Activated naive CD8-positive, alpha-beta T cell treated with anti-CD3 and anti-CD28 coated beads, Interleukin-2, amount 50 U/mL, for 24 hours (primary cell): Measurements from ENCODE around the gene TACR1.

Experiments used
- ATAC-seq: fragments of 150-1000 bp; cut with Tn5 transposase; one replicate; pipeline ENCODE4 v1.10.0; 2021
- DNase-seq: peaks from one replicate; pipeline ENCODE4 v3.0.0; 2021
- H3K27ac Mint-ChIP-seq: one replicate; pipeline ENCODE4 v1.8.0; 2021; ENCODE audit warnings: mild to moderate bottlenecking, mixed read lengths
- H3K27me3 Mint-ChIP-seq: one replicate; pipeline ENCODE4 v1.8.0; 2021; ENCODE audit warnings: mixed read lengths
- H3K36me3 Mint-ChIP-seq: one replicate; pipeline ENCODE4 v1.8.0; 2021; ENCODE audit warnings: low read depth, mixed read lengths
- H3K4me1 Mint-ChIP-seq: one replicate; pipeline ENCODE4 v1.8.0; 2021; ENCODE audit warnings: mixed read lengths
- H3K4me3 Mint-ChIP-seq: one replicate; pipeline ENCODE4 v1.8.0; 2021; ENCODE audit warnings: mild to moderate bottlenecking, moderate library complexity, mixed read lengths
- H3K9me3 Mint-ChIP-seq: one replicate; pipeline ENCODE4 v1.8.0; 2021; ENCODE audit warnings: mixed read lengths

The TACR1 gene

GRCh38 chr2:75023666-75024455 lies 175.5 kb downstream of the TACR1 start:
- no peak for DNase-seq
- Mint-ChIP-seq H3K4me1 (no peaks in the 10 kb centered on the region), H3K4me3 (no peak overlapping the region), H3K27ac (no peak overlapping the region), H3K9me3 (no peaks in the 10 kb centered on the region), H3K36me3 (no peaks in the 10 kb centered on the region), H3K27me3 (no peaks in the 10 kb centered on the region)
- ATAC-seq: no peak

GRCh38 chr2:75022516-75022915 lies 176.8 kb downstream of the TACR1 start:
- no peak overlapping the region for H3K4me3 Mint-ChIP-seq
- H3K27me3 Mint-ChIP-seq: no peaks in the 10 kb centered on the region
- no peaks in the 10 kb centered on the region for H3K9me3 Mint-ChIP-seq
- no peaks in the 10 kb centered on the region for H3K36me3 Mint-ChIP-seq
- no peaks in the 10 kb centered on the region for H3K4me1 Mint-ChIP-seq
- no peak overlapping the region for H3K27ac Mint-ChIP-seq
- DNase-seq (no peak), ATAC-seq (no peak)

- Mint-ChIP-seq H3K27me3 (no peaks in the 10 kb centered on the region), H3K36me3 (no peaks in the 10 kb centered on the region), H3K9me3 (no peaks in the 10 kb centered on the region), H3K4me3 (no peak overlapping the region), H3K4me1 (no peaks in the 10 kb centered on the region), H3K27ac (no peak overlapping the region)
- DNase-seq (no peak), ATAC-seq (no peak)
Observed at GRCh38 chr2:75021672-75022071, 177.6 kb downstream of the TACR1 start.

GRCh38 chr2:75020476-75020875 lies 178.8 kb downstream of the TACR1 start:
- Mint-ChIP-seq H3K4me3 (no peak overlapping the region), H3K27me3 (no peaks in the 10 kb centered on the region), H3K27ac (no peak overlapping the region), H3K9me3 (no peaks in the 10 kb centered on the region), H3K4me1 (no peaks in the 10 kb centered on the region), H3K36me3 (no peaks in the 10 kb centered on the region)
- no peak for DNase-seq
- no peak for ATAC-seq

- Mint-ChIP-seq H3K9me3 (peaks cover under 1% of the 10 kb centered on the region), H3K27me3 (no peaks in the 10 kb centered on the region), H3K4me1 (no peaks in the 10 kb centered on the region), H3K27ac (no peak overlapping the region), H3K36me3 (no peaks in the 10 kb centered on the region), H3K4me3 (no peak overlapping the region)
- DNase-seq: no peak
- no peak for ATAC-seq
Observed at GRCh38 chr2:75019790-75020189, 179.5 kb downstream of the TACR1 start.

- ATAC-seq: no peak
- Mint-ChIP-seq H3K27ac (no peak overlapping the region), H3K4me1 (no peaks in the 10 kb centered on the region), H3K27me3 (no peaks in the 10 kb centered on the region), H3K9me3 (peaks cover 7% of the 10 kb centered on the region), H3K36me3 (no peaks in the 10 kb centered on the region), H3K4me3 (no peak overlapping the region)
- DNase-seq: no peak
Observed at GRCh38 chr2:75018162-75018561, 181.2 kb downstream of the TACR1 start.

- no peaks in the 10 kb centered on the region for H3K4me1 Mint-ChIP-seq
- H3K27me3 Mint-ChIP-seq: no peaks in the 10 kb centered on the region
- no peak overlapping the region for H3K4me3 Mint-ChIP-seq
- DNase-seq: no peak
- peaks cover 8% of the 10 kb centered on the region for H3K36me3 Mint-ChIP-seq
- peaks cover 7% of the 10 kb centered on the region for H3K9me3 Mint-ChIP-seq
- no peak for ATAC-seq
- no peak overlapping the region for H3K27ac Mint-ChIP-seq
Observed at GRCh38 chr2:75012080-75012479, 187.2 kb downstream of the TACR1 start.

GRCh38 chr2:75010571-75010970 lies 188.7 kb downstream of the TACR1 start:
- no peaks in the 10 kb centered on the region for H3K4me1 Mint-ChIP-seq
- peaks cover 7% of the 10 kb centered on the region for H3K9me3 Mint-ChIP-seq
- H3K36me3 Mint-ChIP-seq: peaks cover 8% of the 10 kb centered on the region
- no peak overlapping the region for H3K4me3 Mint-ChIP-seq
- H3K27me3 Mint-ChIP-seq: no peaks in the 10 kb centered on the region
- ATAC-seq: no peak
- no peak for DNase-seq
- H3K27ac Mint-ChIP-seq: no peak overlapping the region

GRCh38 chr2:75007819-75008218 lies 191.5 kb downstream of the TACR1 start:
- DNase-seq (no peak), ATAC-seq (no peak)
- Mint-ChIP-seq H3K36me3 (peaks cover 8% of the 10 kb centered on the region), H3K4me1 (no peaks in the 10 kb centered on the region), H3K27ac (no peak overlapping the region), H3K9me3 (no peaks in the 10 kb centered on the region), H3K4me3 (no peak overlapping the region), H3K27me3 (no peaks in the 10 kb centered on the region)

- H3K4me3 Mint-ChIP-seq: no peak overlapping the region
- no peaks in the 10 kb centered on the region for H3K4me1 Mint-ChIP-seq
- no peak for ATAC-seq
- DNase-seq: no peak
- no peaks in the 10 kb centered on the region for H3K27me3 Mint-ChIP-seq
- H3K9me3 Mint-ChIP-seq: no peaks in the 10 kb centered on the region
- H3K27ac Mint-ChIP-seq: peak overlapping the region; percentile 5
- H3K36me3 Mint-ChIP-seq: peaks cover 8% of the 10 kb centered on the region
Observed at GRCh38 chr2:75007061-75007460, 192.3 kb downstream of the TACR1 start.

GRCh38 chr2:75006041-75006440 lies 193.3 kb downstream of the TACR1 start:
- no peaks in the 10 kb centered on the region for H3K4me1 Mint-ChIP-seq
- H3K36me3 Mint-ChIP-seq: peaks cover 8% of the 10 kb centered on the region
- H3K27ac Mint-ChIP-seq: no peak overlapping the region
- H3K4me3 Mint-ChIP-seq: no peak overlapping the region
- no peaks in the 10 kb centered on the region for H3K27me3 Mint-ChIP-seq
- no peaks in the 10 kb centered on the region for H3K9me3 Mint-ChIP-seq
- ATAC-seq: no peak
- DNase-seq: no peak

GRCh38 chr2:75003773-75004172 lies 195.5 kb downstream of the TACR1 start:
- no peak for ATAC-seq
- H3K27me3 Mint-ChIP-seq: no peaks in the 10 kb centered on the region

GRCh38 chr2:75003276-75003675 lies 196.0 kb downstream of the TACR1 start:
- H3K4me3 Mint-ChIP-seq: no peak overlapping the region
- H3K9me3 Mint-ChIP-seq: no peaks in the 10 kb centered on the region
- peaks cover 12% of the 10 kb centered on the region for H3K36me3 Mint-ChIP-seq
- no peak overlapping the region for H3K27ac Mint-ChIP-seq
- DNase-seq (no peak), ATAC-seq (no peak)
- H3K27me3 Mint-ChIP-seq: no peaks in the 10 kb centered on the region
- no peaks in the 10 kb centered on the region for H3K4me1 Mint-ChIP-seq

More at GRCh38 chr2:75003773-75004172, 195.5 kb downstream of the TACR1 start:
- Mint-ChIP-seq H3K4me1 (no peaks in the 10 kb centered on the region), H3K9me3 (no peaks in the 10 kb centered on the region), H3K36me3 (peaks cover 8% of the 10 kb centered on the region), H3K27ac (no peak overlapping the region), H3K4me3 (no peak overlapping the region)
- DNase-seq: no peak

- Mint-ChIP-seq H3K4me1 (no peaks in the 10 kb centered on the region), H3K27ac (no peak overlapping the region), H3K36me3 (peaks cover 8% of the 10 kb centered on the region), H3K9me3 (peaks cover 4% of the 10 kb centered on the region), H3K4me3 (no peak overlapping the region), H3K27me3 (no peaks in the 10 kb centered on the region)
- ATAC-seq (no peak), DNase-seq (no peak)
Observed at GRCh38 chr2:75002007-75002406, 197.3 kb downstream of the TACR1 start.

- no peak for DNase-seq
- Mint-ChIP-seq H3K9me3 (peaks cover 4% of the 10 kb centered on the region), H3K36me3 (peaks cover 10% of the 10 kb centered on the region), H3K27ac (no peak overlapping the region), H3K4me1 (no peaks in the 10 kb centered on the region), H3K4me3 (no peak overlapping the region), H3K27me3 (no peaks in the 10 kb centered on the region)
- ATAC-seq: no peak
Observed at GRCh38 chr2:74999468-74999867, 199.9 kb downstream of the TACR1 start.
